ENCODE measurements around the gene LHB. TPM values are rescaled to one million over a fixed set of nuclear protein-coding genes. Genes with fewer than 3 reads are reported as not detected.

LHB gene
- total RNA-seq, 1 donor from 2014 or later: not detected

GRCh38 chr19:48975947-48976847 is 40.7 kb downstream of the LHB start:
- DNase-seq: no peak

- DNase-seq: peak; percentile 56
These were observed 45.9 kb downstream of the LHB start for GRCh38 chr19:48970923-48971395.

- DNase-seq: no peak
These were observed 46.6 kb downstream of the LHB start for GRCh38 chr19:48970139-48970766.

- DNase-seq: no peak
These were observed 47.4 kb downstream of the LHB start for GRCh38 chr19:48969276-48970138.

GRCh38 chr19:48968813-48969218 is 48.1 kb downstream of the LHB start:
- no peak for DNase-seq

GRCh38 chr19:48968179-48968661 is 48.7 kb downstream of the LHB start:
- no peak for DNase-seq

- DNase-seq: no peak
These were observed 49.3 kb downstream of the LHB start for GRCh38 chr19:48967346-48968178.

GRCh38 chr19:48966541-48967345 is 50.1 kb downstream of the LHB start:
- no peak for DNase-seq

Small RNAs within 50 kb of the gene (small RNA-seq; reads per million reads assigned to genes)
- gene MIR6798 (ENCODE audit: low replicate concordance): not detected

Other genes with a start within 250 kb of the LHB start
- gene BCAT2, start 206.1 kb downstream of the LHB start, total RNA-seq: 19.0 TPM
- gene HSD17B14, start 180.6 kb downstream of the LHB start, total RNA-seq: 3.4 TPM
- 8.4 TPM for gene PLEKHA4, start 148.5 kb downstream of the LHB start, total RNA-seq
- 58.4 TPM for gene PPP1R15A, start 144.7 kb downstream of the LHB start, total RNA-seq
- gene TULP2, start 118.3 kb downstream of the LHB start, total RNA-seq: 0.10 TPM
- gene NUCB1, start 116.8 kb downstream of the LHB start, total RNA-seq: 97.8 TPM
- gene DHDH, start 83.4 kb downstream of the LHB start, total RNA-seq: not detected
- 22.9 TPM for gene BAX, start 62.2 kb downstream of the LHB start, total RNA-seq
- 828 TPM for gene FTL, start 51.8 kb downstream of the LHB start, total RNA-seq
- gene GYS1, start 23.8 kb downstream of the LHB start, total RNA-seq: 42.4 TPM
- gene RUVBL2, start 23.2 kb downstream of the LHB start, total RNA-seq: 58.9 TPM
- gene CGB3, start 7.2 kb upstream of the LHB start, total RNA-seq: not detected
- gene CGB2, start 14.8 kb upstream of the LHB start, total RNA-seq: not detected
- gene CGB1, start 19.8 kb upstream of the LHB start, total RNA-seq: not detected
- gene CGB5, start 26.8 kb upstream of the LHB start, total RNA-seq: not detected
- not detected for gene CGB8, start 32.0 kb upstream of the LHB start, total RNA-seq
- 0.49 TPM for gene CGB7, start 40.7 kb upstream of the LHB start, total RNA-seq
- gene NTF4, start 47.7 kb upstream of the LHB start, total RNA-seq: 1.9 TPM
- 0.79 TPM for gene KCNA7, start 55.6 kb upstream of the LHB start, total RNA-seq
- 121 TPM for gene SNRNP70, start 68.4 kb upstream of the LHB start, total RNA-seq
- gene LIN7B, start 97.3 kb upstream of the LHB start, total RNA-seq: 8.6 TPM
- 0.30 TPM for gene C19orf73, start 102.1 kb upstream of the LHB start, total RNA-seq
- 12.3 TPM for gene PPFIA3, start 102.5 kb upstream of the LHB start, total RNA-seq
- gene HRC, start 138.3 kb upstream of the LHB start, total RNA-seq: 13.6 TPM
- 24.0 TPM for gene TRPM4, start 140.7 kb upstream of the LHB start, total RNA-seq

Measured in skin of body (tissue), 3 donors.